Activated CD4-positive, alpha-beta T cell treated with anti-CD3 and anti-CD28 coated beads for 36 hours (primary cell): ENCODE data around the gene FAM241A. TPM values are rescaled to one million over a fixed set of nuclear protein-coding genes. Genes with fewer than 3 reads are reported as not detected.

ENCODE experiments used
- ATAC-seq: fragments of 200-7000 bp; cut with Tn5 transposase; one replicate; pipeline ENCODE4 v1.10.0; 2021; ENCODE audit warnings: mild to moderate bottlenecking, moderate library complexity
- CTCF ChIA-PET: fragments of 350-600 bp; sonication (Branson Sonifier 250); formaldehyde crosslinking; loops from one replicate; lab custom pipeline; 2021; ENCODE audit warnings: antibody characterized with exemption; lab: Charles Lee
- POLR2A ChIA-PET: fragments of 350-600 bp; sonication (Branson Sonifier 250); formaldehyde crosslinking; loops from one replicate; lab custom pipeline; 2021; ENCODE audit warnings: antibody characterized with exemption, inconsistent platforms; lab: Charles Lee
- DNase-seq: peaks from one replicate; pipeline ENCODE4 v3.0.0-alpha.2; 2020
- H3K27ac Mint-ChIP-seq: one replicate; pipeline ENCODE4 v1.8.0; 2021; ENCODE audit warnings: mixed read lengths
- H3K27me3 Mint-ChIP-seq: one replicate; pipeline ENCODE4 v1.8.0; 2021; ENCODE audit warnings: mixed read lengths
- H3K36me3 Mint-ChIP-seq: one replicate; pipeline ENCODE4 v1.8.0; 2021; ENCODE audit warnings: low read depth, mixed read lengths
- H3K4me1 Mint-ChIP-seq: one replicate; pipeline ENCODE4 v1.8.0; 2021; ENCODE audit warnings: mixed read lengths
- H3K4me3 Mint-ChIP-seq: one replicate; pipeline ENCODE4 v1.8.0; 2021; ENCODE audit warnings: mild to moderate bottlenecking, moderate library complexity, mixed read lengths
- H3K9me3 Mint-ChIP-seq: one replicate; pipeline ENCODE4 v1.8.0; 2021; ENCODE audit warnings: low read depth, mixed read lengths
- intact Hi-C, 2 experiments: fragments of 100-400 bp; cut with DNase I in 1 of 2; cut with micrococcal nuclease in 1 of 2; formaldehyde crosslinking; loops; one replicate each; pipeline versions ENCODE4 v1.14.2 to v1.15.1; 2022 to 2024; cut with DNase I, micrococcal nuclease
- total RNA-seq, 2 experiments: library from RNA; stranded (reverse); gene quantifications; one replicate each; pipeline ENCODE4 v1.2.3, GENCODE V29; 2021

FAM241A gene
- total RNA-seq, 2 experiments from 2014 or later = 3.2 to 3.5 TPM

DNA sequence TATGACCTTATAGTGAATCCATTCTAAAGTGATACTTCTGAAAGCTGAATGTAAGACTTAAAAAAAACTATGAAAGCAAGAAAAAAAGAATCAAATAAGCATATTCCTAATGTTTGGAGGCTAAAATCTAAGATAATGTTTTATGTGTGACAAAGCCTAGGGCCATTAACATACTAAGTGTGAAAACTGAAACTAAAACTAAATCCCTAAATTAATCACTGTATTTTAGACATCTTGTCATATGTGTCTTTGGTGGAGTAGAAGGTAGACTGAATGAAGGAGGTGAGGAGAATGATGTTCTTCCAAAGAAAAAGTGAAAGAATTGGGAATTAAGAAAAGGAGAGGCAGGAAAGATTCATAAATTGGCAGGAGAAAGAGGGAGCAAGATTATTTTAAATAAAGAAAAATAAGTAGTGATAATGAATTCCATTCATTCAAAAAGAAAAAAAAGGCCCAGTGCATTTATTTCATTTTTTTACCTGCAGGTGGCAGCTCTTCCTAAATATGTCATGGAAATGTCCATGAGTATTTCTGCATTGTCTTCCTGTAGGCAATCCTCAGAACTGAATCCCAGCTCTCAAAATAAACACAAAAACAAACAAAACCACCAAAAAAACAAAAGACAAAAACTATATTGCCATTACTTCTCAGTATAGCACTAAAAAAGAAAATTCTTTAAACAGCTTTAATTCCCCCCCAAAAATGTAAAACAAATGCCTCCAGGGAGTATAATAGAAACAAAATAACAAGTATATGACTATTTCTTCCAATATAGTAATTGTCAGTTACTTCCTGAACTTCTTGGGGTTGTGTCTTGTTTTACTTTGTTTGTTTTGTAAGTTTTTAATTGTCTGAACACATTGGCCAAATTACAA, 69.4 kb downstream of the FAM241A start:
- POLR2A ChIA-PET = no interaction called here
- CTCF ChIA-PET = interaction anchor here (0.7 to 1.6 kb wide), 12 partner anchors 11 to 309 kb away, joined by 3 to 6 read pairs (median 4); partner anchors contain the start of gene AP1AR
- H3K27me3 Mint-ChIP-seq = no peaks in the 10 kb centered on the region

DNA sequence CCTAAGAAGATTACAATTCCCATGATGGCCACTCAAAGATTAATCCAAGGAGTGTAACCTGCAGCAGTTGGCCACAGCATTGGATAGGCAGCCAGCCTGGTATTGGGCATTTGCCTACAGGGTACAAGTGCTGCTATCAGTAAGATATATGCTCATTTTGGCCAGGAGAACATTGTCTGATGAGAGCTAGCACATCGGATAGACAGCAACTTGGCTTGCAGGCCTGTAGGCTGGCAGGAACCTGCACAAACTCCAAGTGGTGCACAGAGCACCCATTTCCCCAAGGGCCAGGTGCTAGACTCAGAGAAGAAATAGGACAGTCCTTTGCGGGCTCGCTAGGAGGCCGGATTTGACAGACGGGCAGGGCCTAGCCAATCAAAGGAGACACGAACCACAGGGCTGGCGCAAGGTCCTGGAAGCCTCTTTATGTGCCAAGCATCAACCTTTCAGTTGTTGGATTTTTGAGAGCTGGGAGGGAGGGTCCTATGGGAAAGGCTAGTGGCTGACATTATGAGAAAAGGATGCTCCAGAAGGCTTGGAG, 74.6 kb downstream of the FAM241A start:
- no peak overlapping the region for H3K27ac Mint-ChIP-seq

More for the DNA sequence above, 69.4 kb downstream of the FAM241A start:
- Mint-ChIP-seq H3K9me3 (no peaks in the 10 kb centered on the region), H3K36me3 (no peaks in the 10 kb centered on the region), H3K4me3 (no peak overlapping the region), H3K27ac (no peak overlapping the region), H3K4me1 (peaks cover 10% of the 10 kb centered on the region)
- ATAC-seq (peak; percentile 61), DNase-seq (no peak)
- intact Hi-C loops = loop anchor here (1.0 to 5.0 kb wide), 3 partner anchors 20 to 309 kb away; no protein-coding TSS in a partner anchor

DNA sequence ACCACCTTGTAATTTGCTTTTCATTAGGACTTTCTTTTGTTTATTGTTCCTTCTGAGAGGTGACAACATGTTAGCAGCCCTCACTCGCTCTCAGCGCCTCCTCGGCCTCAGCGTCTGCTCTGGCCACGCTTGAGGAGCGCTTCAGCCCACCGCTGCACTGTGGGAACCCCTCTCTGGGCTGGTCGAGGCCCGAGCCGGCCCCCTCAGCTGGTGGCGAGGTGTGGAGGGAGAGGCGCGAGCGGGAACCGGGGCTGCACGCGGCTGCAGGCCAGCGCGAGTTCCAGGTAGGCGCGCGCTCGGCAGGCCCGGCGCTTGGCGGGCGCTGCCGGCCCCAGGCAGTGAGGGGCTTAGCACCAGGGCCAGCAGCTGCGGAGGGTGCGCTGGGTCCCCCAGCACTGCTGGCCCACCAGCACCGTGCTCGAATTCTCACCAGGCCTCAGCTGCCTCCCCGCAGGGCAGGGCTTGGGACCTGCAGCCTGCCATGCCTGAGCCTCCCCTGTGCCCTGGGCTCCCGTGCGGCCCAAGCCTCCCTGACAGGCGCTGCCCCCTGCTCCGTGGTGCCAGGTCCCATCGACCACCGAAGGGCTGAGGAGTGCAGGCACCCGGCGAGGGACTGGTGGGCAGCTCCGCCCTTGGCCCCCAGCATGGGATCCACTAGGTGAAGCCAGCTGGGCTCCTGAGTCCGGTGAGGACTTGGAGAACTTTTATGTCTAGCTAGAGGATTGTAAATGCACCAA, 77.1 kb downstream of the FAM241A start:
- DNase-seq (no peak), ATAC-seq (no peak)
- no peak overlapping the region for H3K27ac Mint-ChIP-seq
- POLR2A ChIA-PET = no interaction called here
- intact Hi-C loops = no loop called here
- H3K27me3 Mint-ChIP-seq = peaks cover 3% of the 10 kb centered on the region
- H3K4me1 Mint-ChIP-seq = peaks cover 3% of the 10 kb centered on the region
- no peaks in the 10 kb centered on the region for H3K36me3 Mint-ChIP-seq
- peaks cover 5% of the 10 kb centered on the region for H3K9me3 Mint-ChIP-seq
- H3K4me3 Mint-ChIP-seq = no peak overlapping the region
- CTCF ChIA-PET = interaction anchor here (0.6 kb wide), 1 partner anchor 107 kb away, joined by 3 read pairs; no protein-coding TSS in a partner anchor

More for the DNA sequence above, 74.6 kb downstream of the FAM241A start:
- DNase-seq (no peak), ATAC-seq (no peak)
- intact Hi-C loops = loop anchor here in 1 of 2 experiments (5.0 kb wide), 1 partner anchor 302 kb away; no protein-coding TSS in a partner anchor
- peaks cover 5% of the 10 kb centered on the region for H3K9me3 Mint-ChIP-seq
- H3K4me1 Mint-ChIP-seq = peaks cover 3% of the 10 kb centered on the region
- POLR2A ChIA-PET = no interaction called here
- CTCF ChIA-PET = interaction anchor here (1.5 to 5.7 kb wide), 2 partner anchors 14 to 120 kb away, joined by 3 to 15 read pairs; no protein-coding TSS in a partner anchor
- no peaks in the 10 kb centered on the region for H3K36me3 Mint-ChIP-seq
- H3K27me3 Mint-ChIP-seq = no peaks in the 10 kb centered on the region
- H3K4me3 Mint-ChIP-seq = no peak overlapping the region

DNA sequence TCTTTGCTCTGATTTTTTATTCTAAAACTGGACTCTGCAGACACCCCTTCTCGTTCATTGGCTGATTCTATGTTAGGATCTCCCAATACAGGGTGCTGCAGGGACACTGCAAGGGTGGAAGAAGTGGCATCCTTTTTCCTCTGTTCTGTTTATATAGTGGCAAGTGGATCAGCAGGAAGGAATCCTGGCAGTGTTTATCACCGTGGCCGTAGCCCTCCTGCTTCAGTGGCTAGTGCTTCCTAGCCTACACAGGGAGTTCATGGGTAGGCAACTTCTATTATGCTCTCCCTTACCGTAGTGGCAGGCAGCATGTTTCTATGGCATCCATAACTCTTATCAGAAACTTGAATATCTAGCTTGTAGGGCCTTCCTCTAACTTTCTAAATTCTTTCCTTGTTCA, 79.9 kb downstream of the FAM241A start:
- CTCF ChIA-PET = interaction anchor here (1.2 to 1.4 kb wide), 4 partner anchors 11 to 123 kb away, joined by 3 to 4 read pairs (median 4); no protein-coding TSS in a partner anchor
- intact Hi-C loops = no loop called here
- DNase-seq = no peak

DNA sequence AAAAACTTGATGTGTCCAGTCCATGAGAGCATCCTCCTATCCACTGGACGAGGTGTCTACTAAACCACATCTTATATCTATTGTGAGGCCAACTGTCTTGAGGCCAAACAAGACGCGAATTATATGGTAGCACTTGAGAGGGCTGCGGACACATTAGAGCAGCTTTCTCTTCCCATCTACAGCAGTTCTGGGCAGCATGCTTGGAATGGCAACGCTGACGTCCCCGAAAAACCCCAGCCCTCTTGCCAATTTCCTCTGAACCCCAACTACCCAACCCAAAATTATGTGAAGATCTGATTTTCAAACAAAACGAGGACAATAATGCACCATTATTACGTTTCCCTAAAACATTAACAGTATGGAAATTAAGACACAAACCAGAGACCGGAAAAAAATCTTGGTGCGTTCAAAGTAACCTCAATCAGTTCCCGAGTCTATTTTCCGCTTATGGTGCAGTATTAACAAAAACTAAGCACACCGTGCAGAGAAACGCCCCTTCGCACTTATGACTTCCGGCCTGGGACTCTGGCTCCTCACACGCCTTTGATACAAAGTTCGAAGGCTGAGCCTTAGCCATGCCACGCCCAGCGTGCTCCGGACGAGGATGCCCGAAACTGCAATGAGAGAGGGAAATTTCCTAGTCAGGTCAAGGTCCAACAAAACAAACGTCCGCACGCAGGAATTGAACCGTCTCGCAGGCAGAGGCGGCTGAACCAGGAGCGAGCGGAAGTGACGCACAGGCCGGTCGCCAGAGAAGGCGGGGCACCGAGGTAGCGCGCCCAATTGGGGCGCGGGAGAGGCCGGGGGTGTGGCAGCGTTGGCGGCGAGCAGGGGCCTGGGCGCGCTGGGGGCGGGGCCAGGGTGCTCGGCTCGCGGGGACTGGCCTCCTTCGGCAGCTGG, 85.9 kb downstream of the FAM241A start:
- ChIA-PET POLR2A (no interaction called here), CTCF (interaction anchor here (1.0 to 2.3 kb wide), 5 partner anchors 12 to 136 kb away, joined by 3 to 6 read pairs (median 4); partner anchors contain the start of gene TIFA)
- Mint-ChIP-seq H3K27me3 (no peaks in the 10 kb centered on the region), H3K9me3 (no peaks in the 10 kb centered on the region), H3K27ac (peak overlapping the region; percentile 91), H3K4me1 (peaks cover 28% of the 10 kb centered on the region), H3K36me3 (no peaks in the 10 kb centered on the region), H3K4me3 (peak overlapping the region; percentile 79)
- intact Hi-C loops = loop anchor here (1.0 to 10.0 kb wide), 13 partner anchors 32 to 504 kb away; partner anchors contain the start of genes LARP7 (in 2 of the 2), FAM241A (in 1 of the 2) and TIFA (in 1 of the 2)
- DNase-seq (peak; percentile 99), ATAC-seq (peak; percentile 90)

More for the DNA sequence above, 79.9 kb downstream of the FAM241A start:
- Mint-ChIP-seq H3K9me3 (peaks cover 5% of the 10 kb centered on the region), H3K27ac (no peak overlapping the region), H3K4me1 (peaks cover 1% of the 10 kb centered on the region), H3K36me3 (no peaks in the 10 kb centered on the region), H3K27me3 (peaks cover 3% of the 10 kb centered on the region), H3K4me3 (no peak overlapping the region)
- no peak for ATAC-seq
- POLR2A ChIA-PET = no interaction called here

DNA sequence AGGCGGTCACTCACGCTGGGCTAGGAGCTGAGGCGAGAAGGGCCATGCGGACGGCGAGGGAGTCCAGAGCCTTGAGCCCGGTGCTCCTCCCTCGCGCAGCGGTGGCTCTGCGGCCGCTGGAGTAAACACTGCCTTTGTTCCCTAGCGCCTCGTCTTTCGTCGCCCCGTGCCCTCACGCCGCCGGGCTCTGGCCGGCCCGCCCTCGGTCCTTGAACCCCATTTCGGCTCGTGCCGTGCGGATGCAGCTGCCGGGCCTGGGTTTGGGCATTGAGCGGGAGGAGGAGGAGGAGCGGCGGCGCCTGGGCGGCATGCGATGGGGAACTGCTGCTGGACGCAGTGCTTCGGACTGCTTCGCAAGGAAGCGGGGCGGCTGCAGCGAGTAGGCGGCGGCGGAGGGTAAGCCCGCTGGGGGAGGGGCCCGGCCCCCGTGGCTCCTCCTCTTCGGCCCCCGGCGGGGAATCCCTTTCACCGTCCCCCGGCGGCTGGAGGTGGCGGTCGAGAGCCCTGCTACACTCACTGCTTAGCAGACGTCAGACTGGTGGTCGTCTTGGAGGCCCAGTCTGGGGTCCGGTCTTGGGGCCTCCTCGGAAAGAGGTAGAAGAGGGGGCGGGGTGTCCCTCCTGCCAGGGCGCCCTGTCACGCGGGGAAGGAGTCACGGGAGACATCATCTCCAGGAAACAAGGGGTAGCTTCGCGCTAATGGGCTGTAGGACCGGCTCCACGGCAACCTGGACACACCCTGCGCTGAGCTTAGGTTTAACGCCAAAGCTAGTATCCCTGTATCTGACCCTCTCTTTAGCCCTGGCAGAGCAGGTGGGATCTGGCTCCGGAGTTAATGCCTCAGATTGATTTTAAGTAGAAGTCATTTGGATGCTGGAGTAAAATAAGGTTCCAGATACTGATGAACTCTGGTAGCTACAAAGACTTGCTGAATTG, 86.8 kb downstream of the FAM241A start, which contains the start of gene AP1AR:
Gene AP1AR, plus strand, starts transcription at position 9 of the 935 bp plus-strand sequence. Its CDS starts 305 bp downstream, at position 314.
- intact Hi-C loops = loop anchor here (1.0 to 10.0 kb wide), 13 partner anchors 33 to 503 kb away; partner anchors contain the start of genes LARP7 (in 2 of the 2), FAM241A (in 1 of the 2) and TIFA (in 1 of the 2)
- peak; percentile 60 for ATAC-seq

DNA sequence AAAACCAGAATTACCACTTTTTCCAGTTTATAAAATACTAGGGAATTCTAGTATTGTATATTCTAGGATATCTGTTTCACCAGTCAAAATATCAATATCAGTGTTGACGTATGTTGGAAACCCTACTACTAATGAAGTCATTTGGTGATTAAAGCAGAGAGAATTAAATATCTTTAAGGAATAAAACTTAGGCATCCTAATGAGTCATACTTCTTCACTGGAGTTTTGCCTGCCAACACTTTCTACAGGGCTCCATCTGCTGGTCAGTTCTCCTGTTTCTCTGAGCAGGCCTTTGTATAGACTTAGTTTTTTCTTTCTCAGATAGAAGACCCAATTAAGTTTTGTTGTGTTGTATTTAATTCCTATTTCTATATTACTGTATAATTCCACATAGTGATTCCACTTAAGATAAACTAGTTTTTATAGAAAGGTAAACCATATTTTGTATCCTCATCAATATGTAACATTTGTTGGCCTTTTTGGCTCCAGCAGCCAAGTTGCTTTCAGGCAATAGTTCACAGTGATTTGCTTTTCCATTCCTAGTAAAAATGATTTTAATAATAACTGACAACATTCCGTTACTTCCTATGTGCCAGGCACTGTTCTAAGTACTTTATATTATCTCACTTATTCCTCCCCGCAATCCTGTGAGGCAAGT, 89.8 kb downstream of the FAM241A start:
- ChIA-PET POLR2A (interaction anchor here (0.7 kb wide), 1 partner anchor 35 kb away, joined by 5 read pairs; no protein-coding TSS in a partner anchor), CTCF (interaction anchor here (0.7 to 2.4 kb wide), 13 partner anchors 10 to 140 kb away, joined by 3 to 31 read pairs (median 4); no protein-coding TSS in a partner anchor)

More for the DNA sequence above, 86.8 kb downstream of the FAM241A start, which contains the start of gene AP1AR:
- ChIA-PET CTCF (interaction anchor here (0.7 to 2.3 kb wide), 9 partner anchors 11 to 249 kb away, joined by 3 to 9 read pairs (median 3); partner anchors contain the start of gene TIFA), POLR2A (interaction anchor here (1.1 kb wide), 1 partner anchor 41 kb away, joined by 3 read pairs; no protein-coding TSS in a partner anchor)
- no peaks in the 10 kb centered on the region for H3K27me3 Mint-ChIP-seq
- H3K36me3 Mint-ChIP-seq = no peaks in the 10 kb centered on the region
- H3K27ac Mint-ChIP-seq = peak within 1 kb of the TSS; percentile 91
- peak; percentile 87 for DNase-seq
- no peaks in the 10 kb centered on the region for H3K9me3 Mint-ChIP-seq
- H3K4me3 Mint-ChIP-seq = peak within 1 kb of the TSS; percentile 79
- peaks cover 28% of the 10 kb centered on the region for H3K4me1 Mint-ChIP-seq

DNA sequence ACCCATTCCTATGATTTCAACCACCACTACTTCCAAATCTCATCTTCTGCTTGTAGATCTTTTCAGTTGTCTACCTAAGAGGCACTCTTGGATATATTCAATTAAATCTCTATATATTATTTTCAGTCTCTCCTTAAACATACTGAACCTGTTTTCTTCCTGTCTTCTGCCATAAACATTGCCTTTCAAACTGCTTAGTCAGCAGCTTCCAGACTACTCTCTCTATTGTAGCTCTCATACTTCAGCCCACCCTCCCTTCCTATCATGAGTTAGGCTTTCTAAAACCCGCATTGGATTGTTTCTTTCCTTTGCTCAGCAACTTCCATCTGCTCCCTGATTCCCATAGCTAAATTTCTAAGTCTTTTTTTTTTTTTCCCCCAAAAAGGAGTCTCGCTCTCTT, 90.8 kb downstream of the FAM241A start:
- Mint-ChIP-seq H3K4me3 (no peak overlapping the region), H3K9me3 (no peaks in the 10 kb centered on the region), H3K27me3 (no peaks in the 10 kb centered on the region), H3K36me3 (no peaks in the 10 kb centered on the region), H3K27ac (no peak overlapping the region), H3K4me1 (peaks cover 36% of the 10 kb centered on the region)
- DNase-seq (no peak), ATAC-seq (no peak)
- ChIA-PET CTCF (interaction anchor here (0.8 to 2.4 kb wide), 5 partner anchors 9 to 141 kb away, joined by 3 to 23 read pairs (median 3); no protein-coding TSS in a partner anchor), POLR2A (interaction anchor here (0.6 kb wide), 1 partner anchor 88 kb away, joined by 5 read pairs; no protein-coding TSS in a partner anchor)
- intact Hi-C loops = loop anchor here in 1 of 2 experiments (10.0 kb wide), 1 partner anchor 499 kb away; no protein-coding TSS in a partner anchor

More for the DNA sequence above, 89.8 kb downstream of the FAM241A start:
- Mint-ChIP-seq H3K4me3 (no peak overlapping the region), H3K27me3 (no peaks in the 10 kb centered on the region), H3K27ac (no peak overlapping the region), H3K36me3 (no peaks in the 10 kb centered on the region), H3K4me1 (peaks cover 40% of the 10 kb centered on the region), H3K9me3 (no peaks in the 10 kb centered on the region)
- no peak for ATAC-seq
- peak; percentile 64 for DNase-seq
- intact Hi-C loops = loop anchor here (1.0 to 10.0 kb wide), 6 partner anchors 20 to 500 kb away; no protein-coding TSS in a partner anchor
